Adrenal gland (tissue), 5 donors: ENCODE data around the gene SCAPER.

Experiments
- POLR2A ChIP-seq, 2 donors: fragments of 450-650 bp; IDR thresholded peaks; one replicate each; pipeline ENCODE4 v1.6.1; 2017; ENCODE audit warnings: antibody characterized with exemption in 2 of 2, mild to moderate bottlenecking in 2 of 2, moderate library complexity in 1 of 2
- TF ChIP-seq, protein P1 (sequence below), 6 experiments: fragments of 450-650 bp in 4 of 6; fragments of 200-600 bp in 2 of 6; sonication (generic) in 1 of 6; IDR thresholded peaks; 1 replicate in 5 of 6; 2 replicates in 1 of 6; pipeline versions ENCODE4 v1.5.1 to v1.8.0; 2016 to 2021; ENCODE audit warnings: antibody characterized with exemption in 6 of 6, mild to moderate bottlenecking in 2 of 6, moderate library complexity in 1 of 6
- donor health status: DM: no; HTN: no; CAD: no.

- no peak for TF ChIP-seq POLR2A (IDR thresholded peaks at IDR 0.05)
- TF ChIP-seq, protein P1, sequence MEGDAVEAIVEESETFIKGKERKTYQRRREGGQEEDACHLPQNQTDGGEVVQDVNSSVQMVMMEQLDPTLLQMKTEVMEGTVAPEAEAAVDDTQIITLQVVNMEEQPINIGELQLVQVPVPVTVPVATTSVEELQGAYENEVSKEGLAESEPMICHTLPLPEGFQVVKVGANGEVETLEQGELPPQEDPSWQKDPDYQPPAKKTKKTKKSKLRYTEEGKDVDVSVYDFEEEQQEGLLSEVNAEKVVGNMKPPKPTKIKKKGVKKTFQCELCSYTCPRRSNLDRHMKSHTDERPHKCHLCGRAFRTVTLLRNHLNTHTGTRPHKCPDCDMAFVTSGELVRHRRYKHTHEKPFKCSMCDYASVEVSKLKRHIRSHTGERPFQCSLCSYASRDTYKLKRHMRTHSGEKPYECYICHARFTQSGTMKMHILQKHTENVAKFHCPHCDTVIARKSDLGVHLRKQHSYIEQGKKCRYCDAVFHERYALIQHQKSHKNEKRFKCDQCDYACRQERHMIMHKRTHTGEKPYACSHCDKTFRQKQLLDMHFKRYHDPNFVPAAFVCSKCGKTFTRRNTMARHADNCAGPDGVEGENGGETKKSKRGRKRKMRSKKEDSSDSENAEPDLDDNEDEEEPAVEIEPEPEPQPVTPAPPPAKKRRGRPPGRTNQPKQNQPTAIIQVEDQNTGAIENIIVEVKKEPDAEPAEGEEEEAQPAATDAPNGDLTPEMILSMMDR (IDR thresholded peaks at IDR 0.05): no peak
These were observed 520.7 kb downstream of the SCAPER start for GRCh38 chr15:76384409-76384808.
